BE2C (cell line): ENCODE results near the gene KAZN.

ENCODE experiments used
- DNase-seq: peaks from one replicate; pipeline ENCODE4 v3.0.0-alpha.2; 2020
- H3K27me3 ChIP-seq: fragments of 250-450 bp; sonication (Bioruptor Pico); 2 replicates; pipeline ENCODE4 v1.5.1; 2020; ENCODE audit warnings: mild to moderate bottlenecking
- H3K36me3 ChIP-seq: fragments of 250-450 bp; sonication (Bioruptor Pico); 2 replicates; pipeline ENCODE4 v1.5.1; 2020; ENCODE audit warnings: mild to moderate bottlenecking
- H3K4me1 ChIP-seq: fragments of 250-450 bp; sonication (Bioruptor Pico); 2 replicates; pipeline ENCODE4 v1.5.1; 2020
- H3K4me3 ChIP-seq: 2 replicates; pipeline ENCODE4 v1.5.1; 2011; ENCODE audit warnings: low read depth, low read length
- H3K9me3 ChIP-seq: fragments of 250-450 bp; sonication (Bioruptor Pico); 2 replicates; pipeline ENCODE4 v1.5.1; 2020
- CTCF ChIP-seq: IDR thresholded peaks from 2 replicates; pipeline ENCODE4 v1.5.1; 2012; ENCODE audit warnings: mild to moderate bottlenecking, low read depth, low read length

Gene KAZN

DNA sequence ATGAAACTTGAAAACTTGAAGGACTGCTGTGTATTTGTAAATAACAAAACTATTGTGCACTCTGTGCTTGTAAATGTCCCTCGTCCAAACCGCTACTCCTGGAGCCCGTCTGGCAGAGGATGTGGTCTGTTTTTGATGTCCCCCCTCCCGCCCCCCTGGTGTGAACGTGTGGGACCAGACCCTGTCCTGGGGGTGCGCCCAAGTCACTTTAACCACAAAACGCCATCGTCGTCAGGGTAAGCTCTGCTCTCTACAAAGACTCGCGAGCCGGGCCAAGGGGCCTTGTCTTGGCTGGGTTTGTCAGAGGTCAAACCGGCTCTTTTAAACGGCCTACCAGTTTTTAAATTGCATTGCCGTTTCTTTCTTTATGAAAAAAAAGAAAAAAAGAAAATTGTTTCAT is 467.7 kb downstream of the KAZN start:
- no peak for DNase-seq
- no peak for TF ChIP-seq CTCF
- no peaks in the 10 kb centered on the region for H3K27me3 ChIP-seq
- H3K4me1 ChIP-seq = no peaks in the 10 kb centered on the region
- no peaks in the 10 kb centered on the region for H3K36me3 ChIP-seq
- no peak overlapping the region for H3K4me3 ChIP-seq
- no peaks in the 10 kb centered on the region for H3K9me3 ChIP-seq

DNA sequence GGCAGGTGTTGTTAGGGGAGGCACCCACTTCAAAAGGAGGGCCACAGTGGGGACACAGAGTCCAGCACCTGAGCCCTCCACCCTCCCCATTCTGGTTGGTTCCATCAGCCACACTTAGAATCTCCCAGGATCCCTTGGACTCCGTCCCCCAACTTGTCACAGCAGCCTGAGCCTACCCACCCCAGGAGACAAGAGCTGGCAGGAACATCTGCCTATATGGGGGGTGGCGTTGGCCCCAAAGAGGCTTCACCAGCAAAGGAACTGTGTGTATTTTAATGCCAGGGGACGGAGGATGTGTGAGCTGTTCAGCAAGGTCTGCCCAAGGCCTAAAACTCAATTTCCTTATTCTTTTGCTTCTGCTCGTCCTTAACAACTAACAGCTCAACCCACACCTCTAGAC is 468.7 kb downstream of the KAZN start:
- DNase-seq = no peak
- TF ChIP-seq CTCF = no peak
- no peaks in the 10 kb centered on the region for H3K27me3 ChIP-seq
- no peaks in the 10 kb centered on the region for H3K9me3 ChIP-seq
- H3K4me1 ChIP-seq = no peaks in the 10 kb centered on the region
- no peak overlapping the region for H3K4me3 ChIP-seq
- no peaks in the 10 kb centered on the region for H3K36me3 ChIP-seq

- H3K36me3 ChIP-seq = no peaks in the 10 kb centered on the region
- no peak for DNase-seq
These were observed 469.7 kb downstream of the KAZN start for GRCh38 chr1:15068152-15068551.

GRCh38 chr1:15068997-15069396 is 470.5 kb downstream of the KAZN start:
- TF ChIP-seq CTCF = no peak
- H3K36me3 ChIP-seq = no peaks in the 10 kb centered on the region
- no peaks in the 10 kb centered on the region for H3K27me3 ChIP-seq
- H3K9me3 ChIP-seq = no peaks in the 10 kb centered on the region
- no peaks in the 10 kb centered on the region for H3K4me1 ChIP-seq
- no peak overlapping the region for H3K4me3 ChIP-seq
- no peak for DNase-seq

More at GRCh38 chr1:15068152-15068551, 469.7 kb downstream of the KAZN start:
- TF ChIP-seq CTCF = no peak
- no peaks in the 10 kb centered on the region for H3K9me3 ChIP-seq
- H3K4me3 ChIP-seq = no peak overlapping the region
- H3K4me1 ChIP-seq = no peaks in the 10 kb centered on the region
- H3K27me3 ChIP-seq = no peaks in the 10 kb centered on the region

DNA sequence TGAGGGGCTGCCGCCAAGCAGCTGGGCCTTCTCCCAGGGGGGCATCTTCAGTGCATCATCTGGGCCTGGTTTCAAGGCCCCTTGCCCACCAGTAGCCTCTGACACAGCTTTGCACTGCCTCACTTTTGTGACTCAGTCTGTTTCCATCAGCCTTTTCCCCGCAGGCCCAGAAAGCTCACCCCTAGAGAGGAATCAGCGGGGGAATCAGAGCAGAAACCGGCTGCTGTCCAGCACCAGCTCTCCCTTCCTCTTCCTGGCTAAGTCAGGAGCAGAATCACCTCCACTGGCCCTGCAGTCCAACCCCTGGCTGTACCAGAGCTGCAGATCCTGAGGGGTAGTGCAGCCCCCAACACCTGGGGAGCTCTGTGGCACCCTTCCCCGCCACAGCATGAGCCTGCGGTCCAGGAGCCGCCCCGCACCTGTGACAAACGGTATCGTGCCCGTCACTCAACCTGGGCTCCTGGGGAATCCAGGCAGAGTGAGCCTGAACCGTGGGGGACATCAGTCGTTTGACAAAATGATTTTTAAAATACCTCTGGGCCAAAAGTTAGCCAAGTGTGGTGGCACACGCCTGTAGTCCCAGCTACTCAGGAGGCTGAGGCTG is 471.8 kb downstream of the KAZN start:
- H3K27me3 ChIP-seq = no peaks in the 10 kb centered on the region
- H3K4me3 ChIP-seq = no peak overlapping the region
- H3K9me3 ChIP-seq = no peaks in the 10 kb centered on the region
- TF ChIP-seq CTCF = no peak
- H3K4me1 ChIP-seq = no peaks in the 10 kb centered on the region
- no peak for DNase-seq
- H3K36me3 ChIP-seq = no peaks in the 10 kb centered on the region

- Histone ChIP-seq H3K9me3 (no peaks in the 10 kb centered on the region), H3K27me3 (no peaks in the 10 kb centered on the region), H3K4me1 (no peaks in the 10 kb centered on the region), H3K4me3 (no peak overlapping the region), H3K36me3 (no peaks in the 10 kb centered on the region)
- TF ChIP-seq CTCF = no peak
- no peak for DNase-seq
These were observed 473.5 kb downstream of the KAZN start for GRCh38 chr1:15071936-15072335.
